Osteocyte (in vitro differentiated cells): ENCODE data around the gene RNF34. TPM values are rescaled to one million over a fixed set of nuclear protein-coding genes. Genes with fewer than 3 reads are reported as not detected.

Source experiments
- DNase-seq: peaks from one replicate; pipeline ENCODE4 v3.0.0; 2021; ENCODE audit warnings: mixed read lengths; ENCODE audit not compliant: unreplicated experiment; ENCODE audit errors: extremely low spot score
- H3K27ac Mint-ChIP-seq: one replicate; pipeline ENCODE4 v1.8.0; 2021; ENCODE audit warnings: mild to moderate bottlenecking, mixed read lengths; ENCODE audit not compliant: unreplicated experiment
- H3K27me3 Mint-ChIP-seq: one replicate; pipeline ENCODE4 v1.8.0; 2021; ENCODE audit warnings: mixed read lengths; ENCODE audit not compliant: unreplicated experiment
- H3K36me3 Mint-ChIP-seq: one replicate; pipeline ENCODE4 v1.8.0; 2021; ENCODE audit warnings: mixed read lengths; ENCODE audit not compliant: unreplicated experiment
- H3K4me1 Mint-ChIP-seq: one replicate; pipeline ENCODE4 v1.8.0; 2021; ENCODE audit warnings: mixed read lengths; ENCODE audit not compliant: unreplicated experiment
- H3K4me3 Mint-ChIP-seq: one replicate; pipeline ENCODE4 v1.8.0; 2021; ENCODE audit warnings: mild to moderate bottlenecking, moderate library complexity, mixed read lengths; ENCODE audit not compliant: unreplicated experiment
- H3K9me3 Mint-ChIP-seq: one replicate; pipeline ENCODE4 v1.8.0; 2021; ENCODE audit warnings: mixed read lengths; ENCODE audit not compliant: unreplicated experiment
- CTCF ChIP-seq: fragments of 200-600 bp; sonication (generic); IDR thresholded peaks from 2 replicates; pipeline ENCODE4 v1.5.0; 2021; ENCODE audit warnings: antibody characterized with exemption, mild to moderate bottlenecking, moderate library complexity
- total RNA-seq: library from RNA; stranded (reverse); gene quantifications from 2 replicates; pipeline ENCODE4 v1.2.1, GENCODE V29; 2021

Gene RNF34
- total RNA-seq, 1 donor from 2014 or later: 39.5 TPM

DNA sequence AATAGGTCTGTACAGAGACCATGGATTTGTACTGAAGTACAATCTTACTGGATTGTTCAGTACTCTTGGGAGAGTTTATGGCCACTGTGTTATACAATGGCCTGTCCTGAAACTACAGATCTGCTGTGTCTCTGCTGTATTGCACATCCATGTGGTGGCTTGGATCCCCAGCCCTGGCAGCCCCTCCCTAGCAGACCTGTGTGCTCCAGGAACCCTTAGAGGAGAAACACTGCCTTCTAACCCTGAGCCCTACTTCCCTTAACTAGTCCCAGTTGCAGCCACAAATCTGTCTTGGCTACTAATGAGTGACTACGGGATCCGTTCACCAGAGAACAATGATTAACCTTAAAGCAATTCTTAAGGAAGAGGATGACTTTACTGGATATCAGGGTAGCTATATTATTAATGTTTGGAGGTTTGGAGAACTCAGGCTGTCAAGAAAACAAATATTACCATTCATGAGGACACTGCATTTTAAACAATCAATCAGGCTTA is 27.7 kb downstream of the RNF34 start:
- DNase-seq: no peak
- H3K4me1 Mint-ChIP-seq: peaks cover 9% of the 10 kb centered on the region
- H3K27me3 Mint-ChIP-seq: no peaks in the 10 kb centered on the region
- no peaks in the 10 kb centered on the region for H3K9me3 Mint-ChIP-seq
- H3K36me3 Mint-ChIP-seq: peaks cover 54% of the 10 kb centered on the region
- H3K27ac Mint-ChIP-seq: no peak overlapping the region
- TF ChIP-seq CTCF: no peak
- no peak overlapping the region for H3K4me3 Mint-ChIP-seq

DNA sequence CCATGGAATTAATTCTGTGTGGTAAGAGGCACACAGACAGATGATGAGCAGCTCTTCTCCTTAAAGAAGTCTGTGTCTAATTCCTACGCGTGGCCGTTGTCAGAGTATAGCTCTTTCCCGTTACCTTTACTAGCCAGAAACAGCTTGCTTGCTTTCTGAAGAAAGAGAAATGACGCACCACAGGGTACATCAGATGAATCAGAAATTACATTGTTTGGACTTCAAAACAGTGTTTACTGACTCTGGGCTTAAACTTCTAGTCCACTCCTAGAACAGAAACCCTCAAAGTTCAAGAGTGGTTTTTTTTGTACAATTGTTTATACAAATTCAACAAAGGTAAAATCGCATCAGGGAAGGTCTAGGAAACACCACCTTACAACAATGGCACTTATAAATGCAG is 29.0 kb downstream of the RNF34 start:
- no peak for TF ChIP-seq CTCF
- H3K27me3 Mint-ChIP-seq: no peaks in the 10 kb centered on the region
- no peak for DNase-seq
- no peak overlapping the region for H3K4me3 Mint-ChIP-seq
- peaks cover 9% of the 10 kb centered on the region for H3K4me1 Mint-ChIP-seq
- H3K27ac Mint-ChIP-seq: no peak overlapping the region
- no peaks in the 10 kb centered on the region for H3K9me3 Mint-ChIP-seq
- peaks cover 50% of the 10 kb centered on the region for H3K36me3 Mint-ChIP-seq

DNA sequence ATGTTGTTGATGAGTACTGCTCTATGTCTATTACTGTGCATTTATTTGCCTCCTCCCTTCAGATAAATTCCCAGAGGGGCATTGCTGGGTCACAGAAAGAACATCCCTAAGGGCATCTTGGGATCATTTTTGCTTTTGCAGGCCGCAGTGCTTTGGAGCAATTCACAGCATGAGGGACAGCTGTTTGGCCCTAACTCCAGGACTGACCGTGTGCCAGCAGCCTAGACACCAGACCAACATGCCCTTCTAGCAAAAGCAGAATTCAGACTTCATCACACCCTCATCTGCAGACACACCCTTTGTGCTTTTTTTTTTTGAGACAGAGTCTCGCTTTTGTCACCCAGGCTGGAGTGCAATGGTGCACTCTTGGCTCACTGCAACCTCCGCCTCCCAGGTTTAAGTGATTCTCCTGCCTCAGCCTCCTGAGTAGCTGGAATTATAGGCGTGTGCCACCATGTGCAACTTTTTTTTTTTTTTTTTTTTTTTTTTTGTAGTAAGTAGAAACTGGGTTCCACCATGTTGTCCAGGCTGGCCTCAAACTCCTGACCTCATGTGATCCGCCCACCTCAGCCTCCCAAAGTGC is 31.0 kb downstream of the RNF34 start:
- H3K27ac Mint-ChIP-seq: peak overlapping the region; percentile 14
- no peak for TF ChIP-seq CTCF
- H3K4me3 Mint-ChIP-seq: no peak overlapping the region
- no peak for DNase-seq
- H3K9me3 Mint-ChIP-seq: no peaks in the 10 kb centered on the region
- no peaks in the 10 kb centered on the region for H3K27me3 Mint-ChIP-seq
- peaks cover 9% of the 10 kb centered on the region for H3K4me1 Mint-ChIP-seq
- H3K36me3 Mint-ChIP-seq: peaks cover 56% of the 10 kb centered on the region

DNA sequence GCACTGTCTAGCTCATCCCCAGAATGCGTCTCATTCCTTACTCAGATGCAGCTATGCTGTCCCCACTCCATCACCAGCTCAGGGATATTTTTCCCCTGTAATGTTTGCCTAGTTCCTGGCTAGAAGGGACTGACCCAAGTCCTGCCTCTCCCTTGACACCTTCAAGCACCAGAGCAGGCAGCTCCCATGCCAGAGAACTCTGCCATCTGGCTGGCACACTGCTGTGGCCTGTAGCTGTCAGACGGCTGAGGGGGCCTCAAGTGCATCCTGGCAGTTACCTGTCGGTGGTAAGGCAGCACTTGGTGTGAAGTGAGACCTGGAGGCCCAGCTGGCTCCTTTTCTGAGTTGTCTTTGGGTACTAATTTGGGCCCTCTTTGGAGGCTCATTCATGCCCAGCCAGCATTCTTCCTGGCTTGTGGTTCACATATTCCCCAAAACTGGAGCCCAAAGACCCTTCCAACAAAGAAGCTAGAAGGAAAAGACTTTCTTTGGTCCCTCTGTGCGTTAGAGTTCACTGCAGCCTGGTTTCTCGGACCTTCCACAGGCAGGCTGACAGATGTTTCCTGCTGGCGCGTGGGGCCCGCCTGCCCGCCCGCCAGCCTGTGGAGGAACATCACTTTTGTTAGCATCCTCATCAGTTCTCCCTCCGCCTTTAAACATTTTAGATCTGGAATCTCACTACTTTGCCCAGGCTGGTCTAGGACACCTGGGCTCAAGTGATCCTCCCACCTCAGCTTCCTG is 33.0 kb downstream of the RNF34 start:
- TF ChIP-seq CTCF: no peak
- Mint-ChIP-seq H3K4me1 (peaks cover 9% of the 10 kb centered on the region), H3K9me3 (peaks cover 7% of the 10 kb centered on the region), H3K27ac (no peak overlapping the region), H3K36me3 (peaks cover 64% of the 10 kb centered on the region), H3K27me3 (no peaks in the 10 kb centered on the region), H3K4me3 (no peak overlapping the region)
- DNase-seq: no peak

GRCh38 chr12:121436706-121437105 is 36.8 kb downstream of the RNF34 start:
- Mint-ChIP-seq H3K36me3 (peaks cover 50% of the 10 kb centered on the region), H3K27ac (no peak overlapping the region), H3K9me3 (peaks cover 7% of the 10 kb centered on the region), H3K4me3 (no peak overlapping the region), H3K4me1 (no peaks in the 10 kb centered on the region), H3K27me3 (no peaks in the 10 kb centered on the region)
- no peak for DNase-seq
- no peak for TF ChIP-seq CTCF
